NCI-H2227 (cell line): Measurements from ENCODE around the gene ANAPC15.

ENCODE experiments used
- DNase-seq: peaks from one replicate; lab custom pipeline; 2025; ENCODE audit not compliant: unreplicated experiment; lab: John Stamatoyannopoulos, UW

The ANAPC15 gene

GRCh38 chr11:72088076-72088808 lies 24.3 kb downstream of the ANAPC15 start:
- DNase-seq = no peak

- DNase-seq = peak; percentile 34
These were observed 26.7 kb downstream of the ANAPC15 start for GRCh38 chr11:72085621-72086351.

GRCh38 chr11:72084965-72085364 lies 27.5 kb downstream of the ANAPC15 start:
- DNase-seq = no peak

GRCh38 chr11:72084076-72084475 lies 28.4 kb downstream of the ANAPC15 start:
- DNase-seq = no peak

GRCh38 chr11:72083414-72083813 lies 29.1 kb downstream of the ANAPC15 start:
- peak; percentile 76 for DNase-seq

- DNase-seq = no peak
These were observed 30.6 kb downstream of the ANAPC15 start for GRCh38 chr11:72081821-72082453.

- no peak for DNase-seq
These were observed 31.3 kb downstream of the ANAPC15 start for GRCh38 chr11:72081184-72081644.

- peak; percentile 99 for DNase-seq
These were observed 31.9 kb downstream of the ANAPC15 start, which contains the start of the genes LRRC51 and NUMA1 for GRCh38 chr11:72080326-72081183. Gene LRRC51 (plus strand): TSS chr11:72080850. CDS start chr11:72089084, 8,234 bp downstream. Gene NUMA1 (minus strand): TSS chr11:72080542. CDS start chr11:72035943, 44,599 bp downstream.

- DNase-seq = no peak
These were observed 32.6 kb downstream of the ANAPC15 start for GRCh38 chr11:72079819-72080325.

GRCh38 chr11:72078477-72078876 lies 34.0 kb downstream of the ANAPC15 start:
- no peak for DNase-seq

GRCh38 chr11:72075756-72076155 lies 36.7 kb downstream of the ANAPC15 start:
- DNase-seq = no peak

GRCh38 chr11:72075109-72075508 lies 37.4 kb downstream of the ANAPC15 start:
- no peak for DNase-seq

- no peak for DNase-seq
These were observed 40.1 kb downstream of the ANAPC15 start for GRCh38 chr11:72072348-72072747.

GRCh38 chr11:72070491-72070890 lies 42.0 kb downstream of the ANAPC15 start:
- no peak for DNase-seq

GRCh38 chr11:72069787-72070251 lies 42.7 kb downstream of the ANAPC15 start:
- DNase-seq = no peak

GRCh38 chr11:72069200-72069599 lies 43.3 kb downstream of the ANAPC15 start:
- no peak for DNase-seq

- DNase-seq = no peak
These were observed 44.8 kb downstream of the ANAPC15 start for GRCh38 chr11:72067676-72068075.

GRCh38 chr11:72067266-72067665 lies 45.2 kb downstream of the ANAPC15 start:
- no peak for DNase-seq

GRCh38 chr11:72066855-72067254 lies 45.6 kb downstream of the ANAPC15 start:
- no peak for DNase-seq

GRCh38 chr11:72061739-72062396 lies 50.6 kb downstream of the ANAPC15 start:
- no peak for DNase-seq
